ENCODE data around the gene TFAP2D. TPM values are rescaled to one million over a fixed set of nuclear protein-coding genes. Genes with fewer than 3 reads are reported as not detected.
A peak's percentile ranks its signal among the peaks of the same experiment; 100 is the strongest.

Gene TFAP2D
- total RNA-seq, 1 experiment from 2014 or later, result not detected

DNA sequence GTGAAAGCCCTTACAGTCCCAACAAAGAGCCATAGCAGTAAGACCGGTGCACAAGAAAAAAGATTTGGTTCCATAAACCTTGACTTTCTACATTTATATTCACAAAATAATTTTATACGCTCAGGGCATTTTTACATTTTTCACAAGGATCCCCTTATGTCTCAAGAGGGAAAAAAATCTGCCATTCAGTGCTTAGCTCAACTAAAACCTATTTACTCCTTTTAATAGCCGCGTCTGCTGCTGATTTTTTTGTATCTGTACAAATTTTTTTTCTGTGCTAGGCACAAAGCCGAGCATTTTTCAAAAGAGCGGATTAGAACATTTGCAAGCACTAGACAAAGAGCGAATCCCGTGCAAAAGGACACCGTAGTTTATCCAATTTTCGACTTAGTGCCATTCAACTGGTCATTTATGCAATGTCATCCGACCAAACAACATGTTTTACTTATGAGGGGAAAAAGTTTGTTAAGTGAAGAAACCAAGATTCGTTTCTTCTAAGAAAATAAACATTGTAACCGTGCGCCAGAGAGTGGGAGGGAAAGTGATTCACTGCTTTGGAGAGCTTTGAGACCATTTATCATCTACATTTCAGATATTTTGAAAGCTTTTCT is 3.7 kb downstream of the TFAP2D start:
- in situ Hi-C loops (cut with HindIII; ENCODE audit: low pct_unique_long_range_greater_than_20kb, low sequenced_read_pairs), result no loop called here
- no peak for DNase-seq (ENCODE audit: low read depth, low spot score)

DNA sequence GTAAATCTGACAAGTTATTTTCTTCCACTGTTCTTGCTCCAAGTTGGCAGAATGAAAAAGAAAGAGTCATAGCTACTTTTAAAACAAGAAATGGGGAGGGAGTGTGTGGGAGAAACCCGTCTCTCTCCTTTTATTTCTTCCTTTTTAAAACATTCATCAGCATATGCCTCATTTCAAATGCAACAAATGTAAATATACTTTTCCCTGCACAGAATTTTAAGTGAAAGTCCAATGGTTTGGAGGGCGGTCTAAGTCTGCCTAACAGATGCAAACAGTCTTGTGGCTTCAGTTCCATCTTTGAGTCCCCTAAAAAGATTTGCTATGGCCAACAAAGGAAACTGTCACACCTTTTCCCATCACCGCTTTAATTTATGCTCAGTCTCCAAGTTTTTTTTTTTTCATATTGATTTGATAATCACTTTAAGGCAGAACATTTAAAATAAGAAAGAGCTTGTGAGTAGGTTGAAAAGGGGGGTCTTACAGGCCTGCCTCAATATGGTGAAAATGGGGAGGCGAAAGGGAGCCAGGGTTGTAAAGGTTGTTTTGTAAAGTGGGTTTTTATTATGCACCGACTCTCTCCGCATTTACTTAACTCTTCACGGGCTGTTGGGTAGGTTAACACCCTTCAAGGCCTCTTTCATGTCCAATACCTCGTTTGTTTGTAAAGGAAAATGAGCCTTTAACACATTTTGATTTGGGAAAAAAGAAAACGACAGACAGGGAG is 4.6 kb downstream of the TFAP2D start:
- in situ Hi-C loops (cut with HindIII; ENCODE audit: low pct_unique_long_range_greater_than_20kb, low sequenced_read_pairs), result no loop called here
- no peak for DNase-seq (ENCODE audit: low read depth, low spot score)

DNA sequence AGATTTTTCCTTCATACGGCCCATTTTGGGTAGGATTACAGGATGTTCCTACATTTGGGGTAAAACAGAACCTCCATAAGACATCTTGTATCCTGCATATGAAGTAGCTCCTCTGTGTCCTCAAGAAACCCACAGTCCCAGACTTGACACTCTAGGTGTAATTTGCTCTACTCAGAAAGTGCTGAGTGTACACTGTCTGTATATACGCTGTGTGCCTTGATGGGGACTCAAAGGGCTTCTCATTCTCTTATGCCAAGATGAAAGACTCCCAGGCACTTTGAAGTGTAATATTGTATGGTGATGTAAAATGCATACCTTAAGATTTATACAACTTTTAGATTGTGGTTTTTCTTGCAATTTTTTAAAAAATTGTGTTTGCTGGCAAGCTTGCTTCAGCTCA is 5.2 kb downstream of the TFAP2D start:
- in situ Hi-C loops (cut with HindIII; ENCODE audit: low pct_unique_long_range_greater_than_20kb, low sequenced_read_pairs), result no loop called here

DNA sequence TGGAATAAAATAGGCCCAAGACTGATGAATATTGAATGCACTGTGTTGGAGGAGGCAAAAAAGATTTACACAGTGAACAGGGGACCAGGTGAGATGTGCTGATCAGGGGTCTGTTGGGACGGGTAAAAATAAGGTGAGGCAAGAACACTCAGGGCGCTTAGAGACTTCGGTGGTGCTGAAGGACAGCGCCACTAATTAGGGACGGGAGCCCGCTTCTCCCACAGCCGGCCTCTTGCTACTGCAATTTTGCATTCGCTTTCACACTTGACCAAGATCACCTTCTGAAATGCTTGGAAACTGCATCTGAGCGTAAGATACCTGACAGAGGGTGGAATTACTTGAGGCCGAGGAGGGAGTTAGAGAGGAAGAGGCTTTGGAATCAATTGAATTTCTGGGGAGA is 7.3 kb downstream of the TFAP2D start:
- in situ Hi-C loops (cut with HindIII; ENCODE audit: low pct_unique_long_range_greater_than_20kb, low sequenced_read_pairs), result no loop called here
- DNase-seq (ENCODE audit: low read depth, low spot score), result no peak

More for the DNA sequence above, 5.2 kb downstream of the TFAP2D start:
- no peak for DNase-seq (ENCODE audit: low read depth, low spot score)

DNA sequence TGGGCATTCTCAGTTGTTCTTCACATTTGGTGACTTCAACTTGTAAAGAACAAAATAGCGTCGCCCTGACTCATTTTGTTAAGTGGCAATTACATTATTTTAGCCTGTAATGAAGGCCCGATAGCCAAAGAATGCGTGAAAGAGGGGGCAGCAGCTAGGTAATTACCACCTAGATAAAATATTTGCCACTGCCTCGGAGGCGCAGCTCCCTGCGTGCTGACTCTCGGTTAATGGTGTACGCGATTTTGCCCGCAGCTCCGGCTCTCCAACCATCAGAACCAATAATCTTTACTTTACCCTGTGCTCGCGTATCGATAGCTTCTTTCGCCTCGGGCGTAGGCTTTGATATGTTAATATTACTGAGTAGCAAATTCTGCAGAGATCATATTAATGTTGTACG is 8.7 kb downstream of the TFAP2D start:
- in situ Hi-C loops (cut with HindIII; ENCODE audit: low pct_unique_long_range_greater_than_20kb, low sequenced_read_pairs), result no loop called here
- DNase-seq (ENCODE audit: low read depth, low spot score), result no peak

DNA sequence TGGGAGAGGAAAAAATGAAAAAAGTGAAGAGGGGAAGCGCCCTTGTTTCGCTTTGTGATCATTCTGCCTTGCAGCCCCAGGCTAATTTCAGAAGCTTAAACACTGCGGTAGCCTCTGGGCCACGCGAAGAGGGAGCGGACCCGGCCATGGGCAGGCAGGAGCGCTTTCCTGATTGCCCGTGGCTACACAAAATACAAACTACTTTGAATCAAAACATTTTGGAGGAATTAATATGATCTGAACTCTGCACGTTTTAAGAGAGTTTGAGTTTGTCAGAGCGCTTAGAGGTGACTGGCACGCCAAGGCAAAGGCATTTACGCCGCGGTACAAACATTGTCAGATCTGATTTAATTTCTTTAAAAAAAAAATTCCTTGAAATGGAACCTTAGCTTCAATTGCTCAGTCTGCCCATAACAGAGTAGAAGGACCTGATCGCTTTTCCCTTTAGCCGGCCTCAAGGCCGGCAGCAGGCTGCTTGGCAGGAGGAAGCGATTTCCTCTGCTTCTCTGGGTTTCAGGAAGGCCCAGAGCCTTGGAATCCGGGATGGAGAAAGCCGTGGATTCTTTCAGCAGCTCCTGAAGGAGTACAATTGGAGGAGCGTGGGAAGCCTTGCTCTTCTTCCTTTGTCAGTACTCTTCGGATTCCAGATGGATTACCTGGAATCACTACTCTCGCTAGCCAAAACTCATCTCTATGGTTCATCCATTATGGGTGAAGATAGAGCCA is 9.7 kb downstream of the TFAP2D start:
- in situ Hi-C loops (cut with HindIII; ENCODE audit: low pct_unique_long_range_greater_than_20kb, low sequenced_read_pairs), result no loop called here
- no peak for DNase-seq (ENCODE audit: low read depth, low spot score)

DNA sequence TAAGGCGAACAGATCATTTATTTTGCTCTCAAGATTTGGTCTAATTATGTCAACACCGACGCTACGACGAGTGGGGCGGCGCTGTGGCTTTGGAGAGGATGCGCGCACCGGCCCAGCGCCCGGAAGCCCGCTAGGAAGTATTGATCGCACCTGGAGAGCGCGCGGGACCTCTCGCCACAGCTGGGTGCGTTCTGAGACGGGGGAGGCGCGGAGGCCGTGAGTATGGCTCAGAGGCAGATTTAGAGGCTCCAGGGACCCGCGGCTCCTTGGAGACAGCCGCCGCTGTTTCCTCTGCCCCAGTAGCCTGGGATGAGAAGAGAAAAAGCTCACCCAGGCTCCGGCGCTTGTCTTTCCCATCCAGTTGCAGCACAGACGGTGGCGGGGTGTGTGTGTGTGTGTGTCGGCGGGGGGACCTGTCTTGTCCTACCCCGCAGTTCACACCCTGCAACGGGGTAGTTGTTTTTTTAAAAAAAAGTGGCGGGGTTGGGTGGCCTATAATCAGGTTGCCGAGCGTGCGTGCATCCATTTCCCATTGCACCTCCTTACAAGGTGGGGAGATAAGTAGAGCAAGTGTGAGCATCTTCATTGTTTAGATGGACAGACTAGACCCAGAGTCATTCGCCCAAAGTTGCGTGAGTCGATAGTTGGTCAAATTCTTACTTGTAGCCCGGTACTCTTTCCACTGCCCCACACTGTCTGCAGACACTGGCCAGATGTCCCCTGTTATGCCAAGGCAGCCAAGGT is 11.2 kb downstream of the TFAP2D start:
- in situ Hi-C loops (cut with HindIII; ENCODE audit: low pct_unique_long_range_greater_than_20kb, low sequenced_read_pairs), result no loop called here
- DNase-seq (ENCODE audit: low read depth, low spot score), result no peak

DNA sequence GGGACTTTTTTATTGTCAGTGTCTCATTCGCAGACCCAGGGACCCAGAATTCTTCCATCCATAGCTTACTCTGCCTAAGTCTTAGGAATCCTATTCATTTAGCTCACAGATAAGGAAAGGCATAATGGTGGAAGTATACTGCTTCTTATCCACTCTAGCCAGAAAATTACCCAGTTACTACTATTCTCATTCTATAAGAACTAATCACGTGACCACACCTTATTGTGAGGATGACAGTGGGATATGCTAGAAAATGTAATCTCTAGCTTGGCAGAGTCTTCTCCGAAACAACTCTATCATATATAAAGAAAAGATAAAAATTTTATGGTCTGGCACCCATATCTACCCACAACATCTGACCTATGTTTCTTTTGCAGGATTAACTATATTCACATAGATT is 21.2 kb downstream of the TFAP2D start:
- DNase-seq (ENCODE audit: low read depth, low spot score), result no peak
- in situ Hi-C loops (cut with HindIII; ENCODE audit: low pct_unique_long_range_greater_than_20kb, low sequenced_read_pairs), result no loop called here

DNA sequence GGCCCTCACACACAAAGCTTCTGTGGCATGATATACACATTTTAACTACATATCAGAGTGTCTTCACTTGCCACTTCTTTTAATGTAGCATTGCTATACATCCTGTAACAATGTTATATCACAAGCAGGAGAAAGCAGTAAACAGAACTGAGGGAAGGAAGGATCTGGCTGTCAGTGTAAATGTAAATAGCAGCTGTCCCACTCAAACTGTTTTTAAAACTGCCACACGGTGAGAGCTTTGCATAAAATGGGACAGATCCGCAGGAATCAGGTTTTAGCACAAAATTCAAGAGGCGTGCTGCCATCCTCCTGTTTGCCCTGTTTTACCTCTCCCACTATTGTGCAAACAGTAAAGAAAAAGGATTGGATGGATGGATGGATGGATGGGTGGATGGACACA is 28.8 kb downstream of the TFAP2D start:
- in situ Hi-C loops (cut with HindIII; ENCODE audit: low pct_unique_long_range_greater_than_20kb, low sequenced_read_pairs), result no loop called here
- no peak for DNase-seq (ENCODE audit: low read depth, low spot score)

DNA sequence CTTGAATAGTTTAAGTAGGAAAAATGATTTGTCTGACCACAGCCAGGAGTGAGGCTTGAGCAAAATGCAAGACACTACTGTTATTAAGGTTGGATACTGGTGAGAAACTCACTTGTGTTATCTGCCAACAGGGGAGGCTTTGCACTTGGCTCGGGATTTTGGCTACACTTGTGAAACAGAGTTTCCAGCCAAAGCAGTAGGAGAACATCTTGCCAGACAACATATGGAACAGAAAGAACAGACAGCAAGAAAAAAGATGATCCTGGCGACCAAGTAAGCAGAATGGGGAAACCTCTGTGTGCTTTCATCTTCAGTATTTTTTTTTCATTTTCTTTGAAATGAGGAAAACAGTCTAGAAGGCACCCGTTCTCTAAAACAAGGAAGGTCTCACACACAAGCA is 31.6 kb downstream of the TFAP2D start:
- DNase-seq (ENCODE audit: low read depth, low spot score), result no peak
- in situ Hi-C loops (cut with HindIII; ENCODE audit: low pct_unique_long_range_greater_than_20kb, low sequenced_read_pairs), result no loop called here

DNA sequence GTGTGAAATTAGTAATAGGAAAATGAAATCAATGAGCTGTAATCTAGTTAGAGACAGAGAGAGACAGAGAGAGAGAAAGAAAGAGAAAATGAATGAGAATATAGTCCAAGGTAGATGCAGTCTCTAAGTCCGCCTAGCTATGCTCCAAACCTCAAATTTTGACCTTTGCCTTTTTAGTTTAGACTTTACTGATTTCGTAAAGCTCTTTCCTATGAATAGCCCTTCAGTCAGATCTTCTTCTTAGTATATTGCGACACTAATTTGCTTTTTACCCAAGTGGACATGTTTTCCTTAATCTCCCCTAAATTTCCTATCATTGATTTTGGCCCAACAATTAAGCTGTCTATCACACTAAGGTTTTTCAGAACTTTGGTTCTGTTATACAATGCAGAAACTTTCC is 49.5 kb downstream of the TFAP2D start:
- in situ Hi-C loops (cut with HindIII; ENCODE audit: low pct_unique_long_range_greater_than_20kb, low sequenced_read_pairs), result no loop called here
- no peak for DNase-seq (ENCODE audit: low read depth, low spot score)

DNA sequence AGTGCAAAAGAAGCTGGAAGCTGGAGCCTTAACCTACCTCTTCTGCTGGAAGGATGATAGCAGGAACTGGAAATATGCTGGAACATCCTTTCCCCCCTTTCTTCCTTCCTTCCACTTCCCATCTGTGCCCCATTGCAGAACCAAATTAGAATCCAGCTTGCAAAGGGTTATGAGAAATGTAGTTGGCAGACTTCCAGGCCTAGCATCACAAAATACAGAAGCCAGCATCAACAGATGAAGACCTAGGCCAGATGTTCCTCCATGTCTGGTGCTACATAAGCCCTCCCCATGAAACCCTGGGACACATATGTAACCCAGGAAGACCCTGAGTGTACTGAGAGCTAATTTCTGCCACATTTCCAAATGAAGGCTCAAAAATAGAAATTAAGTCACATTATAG is 65.4 kb downstream of the TFAP2D start:
- no peak for DNase-seq (ENCODE audit: low read depth, low spot score)
- in situ Hi-C loops (cut with HindIII; ENCODE audit: low pct_unique_long_range_greater_than_20kb, low sequenced_read_pairs), result no loop called here

DNA sequence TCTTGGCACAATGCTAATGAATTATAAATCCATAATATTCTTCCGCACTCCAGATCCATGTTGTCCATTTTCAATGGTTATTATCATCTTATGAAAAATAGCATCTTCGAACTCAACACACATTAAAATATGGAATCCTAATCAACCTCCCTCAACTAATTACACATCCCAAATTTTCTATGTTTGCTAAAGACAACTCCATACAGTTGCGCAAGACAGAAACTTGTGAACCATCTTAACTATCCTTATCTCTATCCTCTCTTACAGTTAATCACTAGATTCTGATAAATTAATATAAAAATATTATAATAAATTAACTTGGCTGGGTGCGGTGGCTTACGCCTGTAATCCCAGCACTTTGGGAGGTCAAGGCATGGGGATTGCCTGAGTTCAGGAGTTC is 67.1 kb downstream of the TFAP2D start:
- DNase-seq (ENCODE audit: low read depth, low spot score), result no peak
- in situ Hi-C loops (cut with HindIII; ENCODE audit: low pct_unique_long_range_greater_than_20kb, low sequenced_read_pairs), result no loop called here

DNA sequence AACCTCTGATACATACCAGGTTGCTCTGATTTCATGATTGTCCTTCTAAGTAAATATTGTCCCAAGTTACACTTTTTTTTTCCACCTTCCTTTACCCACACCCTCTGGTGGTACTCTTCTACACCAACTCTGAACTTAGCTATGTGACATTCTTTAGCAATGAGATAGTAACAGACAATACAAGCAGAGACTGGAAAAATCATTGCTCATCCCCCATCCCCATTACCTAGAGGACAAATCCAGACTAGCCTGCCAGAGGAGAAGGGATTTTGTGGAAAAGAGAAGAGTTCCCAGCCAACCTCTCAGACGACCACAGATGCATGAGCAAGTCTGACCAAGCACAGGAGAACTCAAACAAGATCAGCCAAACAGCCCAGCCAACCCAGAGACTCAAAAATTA is 72.6 kb downstream of the TFAP2D start:
- no peak for DNase-seq (ENCODE audit: low read depth, low spot score)
- in situ Hi-C loops (cut with HindIII; ENCODE audit: low pct_unique_long_range_greater_than_20kb, low sequenced_read_pairs), result no loop called here

DNA sequence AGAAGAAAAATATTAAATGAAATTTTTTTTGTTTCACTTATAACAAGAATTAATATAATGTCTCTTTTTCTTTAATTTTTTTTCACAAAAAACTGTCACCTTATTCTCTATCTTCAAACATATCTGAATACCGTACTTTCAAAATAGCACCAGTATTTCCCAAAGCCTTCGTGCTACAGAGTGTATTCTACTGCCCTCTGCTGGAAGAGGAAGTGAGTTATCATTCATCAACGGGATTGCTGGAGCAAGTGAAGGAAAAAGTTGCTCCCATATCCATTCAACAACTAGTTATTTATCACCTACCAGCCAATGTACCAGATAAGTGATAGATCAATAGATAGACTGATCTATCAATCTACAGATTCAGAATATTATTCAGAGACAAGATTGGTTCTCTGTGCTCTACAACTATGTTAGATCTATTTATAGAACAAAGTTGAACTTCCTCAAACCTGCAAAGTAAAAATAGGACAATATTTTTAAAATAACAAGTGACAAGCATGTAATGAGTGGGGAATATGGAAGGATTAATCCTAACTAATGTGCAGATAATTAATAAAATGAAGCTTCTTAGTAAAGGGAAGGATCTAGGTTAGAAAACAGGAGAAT is 78.7 kb downstream of the TFAP2D start:
- in situ Hi-C loops (cut with HindIII; ENCODE audit: low pct_unique_long_range_greater_than_20kb, low sequenced_read_pairs), result no loop called here
- peak; percentile 66 for DNase-seq (ENCODE audit: low read depth, low spot score)

DNA sequence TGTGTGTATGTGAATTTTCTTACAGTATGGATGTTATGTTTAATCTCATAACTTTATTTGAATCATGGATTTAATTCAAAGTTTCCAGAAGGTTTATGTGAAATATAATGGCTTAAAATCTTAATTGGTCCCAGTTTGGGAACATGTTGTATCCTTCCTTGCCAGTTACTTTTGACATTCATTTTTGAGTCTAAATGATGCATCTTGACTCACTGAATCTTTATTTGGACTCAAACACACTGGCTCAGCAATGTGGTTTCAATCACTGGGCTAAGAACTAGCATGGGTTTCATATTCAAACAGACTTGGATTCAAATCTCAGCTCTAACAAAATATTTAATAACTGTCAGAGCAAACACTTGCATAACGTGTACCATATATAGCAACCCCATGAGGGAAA is 79.4 kb downstream of the TFAP2D start:
- in situ Hi-C loops (cut with HindIII; ENCODE audit: low pct_unique_long_range_greater_than_20kb, low sequenced_read_pairs), result no loop called here
- DNase-seq (ENCODE audit: low read depth, low spot score), result no peak

DNA sequence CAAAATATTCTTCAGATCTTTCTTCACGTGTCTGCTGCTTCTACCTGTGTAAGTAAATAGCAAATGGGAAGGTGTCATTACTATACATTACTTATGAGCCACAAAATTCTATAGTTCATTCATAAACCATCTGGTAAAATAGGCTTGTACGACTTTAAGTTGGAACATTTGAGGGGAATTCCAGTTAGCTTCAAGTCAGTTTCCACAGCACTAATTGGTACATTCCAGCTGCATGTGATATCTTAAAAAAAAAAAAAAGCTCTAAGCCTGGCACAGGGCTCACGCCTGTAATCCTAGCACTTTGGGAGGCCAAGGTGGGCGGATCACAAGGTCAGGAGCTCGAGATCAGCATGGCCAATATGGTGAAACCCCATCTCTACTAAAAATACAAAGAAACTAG is 82.2 kb downstream of the TFAP2D start:
- in situ Hi-C loops (cut with HindIII; ENCODE audit: low pct_unique_long_range_greater_than_20kb, low sequenced_read_pairs), result no loop called here

DNA sequence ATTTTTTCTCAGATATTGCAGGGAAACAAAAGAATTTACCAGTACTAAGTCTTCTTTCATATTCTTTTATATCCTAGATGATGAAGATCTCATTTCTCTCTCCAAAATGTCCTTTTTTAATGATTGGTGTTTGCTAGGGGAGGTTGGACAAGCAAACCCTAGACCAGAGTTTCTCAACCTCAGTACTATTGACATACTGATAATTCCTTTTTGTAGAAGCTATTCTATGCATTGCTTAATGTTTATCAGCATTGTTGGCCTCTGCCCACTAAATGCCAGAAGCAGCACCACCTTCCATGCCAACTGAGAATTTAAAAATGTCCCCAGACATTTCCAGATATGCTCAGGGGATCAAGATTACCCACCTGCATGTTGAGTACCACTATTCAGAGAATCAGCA is 91.0 kb downstream of the TFAP2D start:
- in situ Hi-C loops (cut with HindIII; ENCODE audit: low pct_unique_long_range_greater_than_20kb, low sequenced_read_pairs), result no loop called here

More for the DNA sequence above, 82.2 kb downstream of the TFAP2D start:
- no peak for DNase-seq (ENCODE audit: low read depth, low spot score)

More for the DNA sequence above, 91.0 kb downstream of the TFAP2D start:
- DNase-seq (ENCODE audit: low read depth, low spot score), result no peak
